ENCODE data around the gene ME1. TPM values are rescaled to one million over a fixed set of nuclear protein-coding genes. Genes with fewer than 3 reads are reported as not detected.

Gene ME1
- total RNA-seq, 2 donors from 2014 or later, result 13.8 to 22.9 TPM

DNA sequence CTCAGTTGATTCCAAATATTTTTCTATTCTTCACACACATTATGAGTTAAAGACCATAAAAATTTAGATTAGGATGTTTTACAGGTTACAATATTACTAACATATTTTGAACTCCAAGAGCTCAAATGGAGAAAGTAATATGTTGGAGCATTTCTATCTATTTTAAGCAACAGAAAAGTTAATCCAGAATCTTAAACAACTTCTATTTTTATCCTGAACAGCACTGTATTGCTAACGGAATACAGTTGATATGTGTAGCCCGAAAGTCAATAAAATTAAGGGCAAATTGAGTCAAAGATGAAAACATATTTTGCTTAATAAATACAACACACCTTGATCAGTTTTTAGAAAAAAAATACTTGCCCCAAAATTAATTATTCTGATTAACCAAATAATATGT lies 97.4 kb downstream of the ME1 start:
- H3K27ac ChIP-seq, result no peak overlapping the region
- H3K36me3 ChIP-seq, result no peaks in the 10 kb centered on the region
- DNase-seq (ENCODE audit: low spot score) (no peak), ATAC-seq (ENCODE audit: insufficient number of reproducible peaks, low FRiP score, low read depth) (no peak)
- H3K27me3 ChIP-seq (replicated peaks; ENCODE audit: insufficient read depth), result no peaks in the 10 kb centered on the region
- H3K4me3 ChIP-seq, result no peak overlapping the region
- peaks cover 3 to 7% of the 10 kb centered on the region in 2 donors for H3K4me1 ChIP-seq (ENCODE audit: control insufficient read depth in 1 of 2, low read depth in 2 of 2)
- H3K9me3 ChIP-seq, result no peaks in the 10 kb centered on the region
- TF ChIP-seq, protein P1, sequence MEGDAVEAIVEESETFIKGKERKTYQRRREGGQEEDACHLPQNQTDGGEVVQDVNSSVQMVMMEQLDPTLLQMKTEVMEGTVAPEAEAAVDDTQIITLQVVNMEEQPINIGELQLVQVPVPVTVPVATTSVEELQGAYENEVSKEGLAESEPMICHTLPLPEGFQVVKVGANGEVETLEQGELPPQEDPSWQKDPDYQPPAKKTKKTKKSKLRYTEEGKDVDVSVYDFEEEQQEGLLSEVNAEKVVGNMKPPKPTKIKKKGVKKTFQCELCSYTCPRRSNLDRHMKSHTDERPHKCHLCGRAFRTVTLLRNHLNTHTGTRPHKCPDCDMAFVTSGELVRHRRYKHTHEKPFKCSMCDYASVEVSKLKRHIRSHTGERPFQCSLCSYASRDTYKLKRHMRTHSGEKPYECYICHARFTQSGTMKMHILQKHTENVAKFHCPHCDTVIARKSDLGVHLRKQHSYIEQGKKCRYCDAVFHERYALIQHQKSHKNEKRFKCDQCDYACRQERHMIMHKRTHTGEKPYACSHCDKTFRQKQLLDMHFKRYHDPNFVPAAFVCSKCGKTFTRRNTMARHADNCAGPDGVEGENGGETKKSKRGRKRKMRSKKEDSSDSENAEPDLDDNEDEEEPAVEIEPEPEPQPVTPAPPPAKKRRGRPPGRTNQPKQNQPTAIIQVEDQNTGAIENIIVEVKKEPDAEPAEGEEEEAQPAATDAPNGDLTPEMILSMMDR (IDR thresholded peaks at IDR 0.05), result no peak

GRCh38 chr6:83314693-83315092 lies 116.2 kb downstream of the ME1 start:
- no peaks in the 10 kb centered on the region for H3K9me3 ChIP-seq
- H3K27ac ChIP-seq, result no peak overlapping the region
- H3K4me3 ChIP-seq, result no peak overlapping the region
- H3K4me1 ChIP-seq (ENCODE audit: control insufficient read depth in 1 of 2, low read depth in 2 of 2), result peaks cover 3% of the 10 kb centered on the region in 2 donors
- no peak for ATAC-seq (ENCODE audit: insufficient number of reproducible peaks, low FRiP score, low read depth)
- H3K27me3 ChIP-seq (replicated peaks; ENCODE audit: insufficient read depth), result no peaks in the 10 kb centered on the region
- TF ChIP-seq, protein P1 (IDR thresholded peaks at IDR 0.05), result no peak
- no peak for DNase-seq (ENCODE audit: low spot score)
- H3K36me3 ChIP-seq, result no peaks in the 10 kb centered on the region

GRCh38 chr6:83313882-83314281 lies 117.0 kb downstream of the ME1 start:
- TF ChIP-seq, protein P1 (IDR thresholded peaks at IDR 0.05), result no peak
- Histone ChIP-seq H3K36me3 (no peaks in the 10 kb centered on the region), H3K4me3 (no peak overlapping the region), H3K27me3 (replicated peaks; ENCODE audit: insufficient read depth) (no peaks in the 10 kb centered on the region), H3K27ac (no peak overlapping the region), H3K4me1 (ENCODE audit: control insufficient read depth in 1 of 2, low read depth in 2 of 2) (no peaks in the 10 kb centered on the region), H3K9me3 (no peaks in the 10 kb centered on the region)
- DNase-seq (ENCODE audit: low spot score) (no peak), ATAC-seq (ENCODE audit: insufficient number of reproducible peaks, low FRiP score, low read depth) (no peak)

DNA sequence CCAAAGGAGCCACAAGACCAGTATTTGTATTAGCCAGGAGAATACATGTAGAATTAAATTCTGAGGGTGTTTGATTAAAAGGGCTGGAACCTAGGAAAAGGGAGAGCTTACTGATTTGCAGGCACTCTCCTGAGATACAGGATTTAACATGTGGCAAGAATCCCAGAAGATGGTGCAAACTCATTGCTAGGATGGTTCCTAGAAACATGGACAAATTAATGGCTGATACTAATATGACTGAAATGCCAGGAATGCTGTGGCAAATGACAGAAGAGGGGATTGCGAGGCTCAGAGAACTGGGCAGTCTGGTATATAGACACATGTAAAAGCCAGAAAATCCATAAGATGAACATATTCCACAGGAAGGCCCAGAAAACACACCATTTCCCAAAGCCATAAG lies 119.6 kb downstream of the ME1 start:
- TF ChIP-seq, protein P1 (IDR thresholded peaks at IDR 0.05), result no peak
- H3K9me3 ChIP-seq, result no peaks in the 10 kb centered on the region
- H3K27ac ChIP-seq, result no peak overlapping the region
- no peaks in the 10 kb centered on the region for H3K27me3 ChIP-seq (replicated peaks; ENCODE audit: insufficient read depth)
- H3K36me3 ChIP-seq, result no peaks in the 10 kb centered on the region
- no peak for ATAC-seq (ENCODE audit: insufficient number of reproducible peaks, low FRiP score, low read depth)
- H3K4me3 ChIP-seq, result no peak overlapping the region
- no peak for DNase-seq (ENCODE audit: low spot score)
- H3K4me1 ChIP-seq (ENCODE audit: control insufficient read depth in 1 of 2, low read depth in 2 of 2), result no peaks in the 10 kb centered on the region

DNA sequence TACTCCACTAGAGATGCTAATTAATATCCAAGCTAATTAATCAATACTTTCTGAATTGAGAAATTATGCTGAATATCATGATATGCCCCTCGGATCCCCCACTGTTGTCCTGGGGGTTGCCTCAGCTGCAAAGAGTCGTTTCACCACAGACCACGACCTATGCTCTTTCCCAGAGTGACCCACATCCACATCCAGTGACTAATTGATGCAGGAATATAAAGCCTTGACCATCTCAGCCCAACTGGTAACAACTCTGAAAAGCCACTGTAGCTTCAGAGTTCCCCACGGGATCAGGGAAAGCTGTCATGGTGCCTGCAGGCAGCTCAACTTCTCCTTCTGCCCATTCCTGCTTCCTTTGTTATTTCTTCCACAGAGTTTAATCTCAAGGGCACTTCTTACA lies 120.8 kb downstream of the ME1 start:
- no peaks in the 10 kb centered on the region for H3K4me1 ChIP-seq (ENCODE audit: control insufficient read depth in 1 of 2, low read depth in 2 of 2)
- H3K9me3 ChIP-seq, result no peaks in the 10 kb centered on the region
- no peak overlapping the region for H3K27ac ChIP-seq
- no peaks in the 10 kb centered on the region for H3K36me3 ChIP-seq
- DNase-seq (ENCODE audit: low spot score) (no peak), ATAC-seq (ENCODE audit: insufficient number of reproducible peaks, low FRiP score, low read depth) (no peak)
- H3K4me3 ChIP-seq, result no peak overlapping the region
- TF ChIP-seq, protein P1 (IDR thresholded peaks at IDR 0.05), result no peak
- no peaks in the 10 kb centered on the region for H3K27me3 ChIP-seq (replicated peaks; ENCODE audit: insufficient read depth)
